Stimulated activated naive CD4-positive, alpha-beta T cell (primary cell): ENCODE measurements around the gene BPIFB6.

ENCODE experiments used
- DNase-seq, 6 experiments: peaks; one replicate each; lab custom pipeline; 2025; lab: John Stamatoyannopoulos, UW

The BPIFB6 gene

GRCh38 chr20:33086052-33086722 is 54.7 kb downstream of the BPIFB6 start:
- DNase-seq, result no peak

DNA sequence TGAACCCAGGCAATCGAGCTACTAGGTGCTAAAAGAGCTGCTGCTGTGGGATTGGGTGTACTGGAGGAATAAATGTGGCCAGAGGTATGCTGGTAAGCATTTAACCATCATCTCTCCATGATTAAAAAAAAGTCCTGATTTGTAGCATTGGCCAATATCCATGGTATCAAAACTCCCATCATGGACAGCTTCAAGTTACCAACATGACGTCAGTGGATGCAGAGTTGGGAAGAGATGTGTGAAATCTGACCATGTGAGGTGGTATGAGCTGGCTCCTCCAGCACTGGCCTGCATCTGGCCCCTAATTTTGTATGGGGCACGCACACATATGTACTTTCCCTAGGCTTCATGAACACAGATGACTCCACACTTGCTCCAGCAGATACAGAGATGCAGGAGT is 59.7 kb downstream of the BPIFB6 start:
- DNase-seq, result no peak

- DNase-seq, result no peak
Observed at GRCh38 chr20:33091693-33092092, 60.2 kb downstream of the BPIFB6 start.

GRCh38 chr20:33092361-33092760 is 60.9 kb downstream of the BPIFB6 start:
- no peak for DNase-seq

DNA sequence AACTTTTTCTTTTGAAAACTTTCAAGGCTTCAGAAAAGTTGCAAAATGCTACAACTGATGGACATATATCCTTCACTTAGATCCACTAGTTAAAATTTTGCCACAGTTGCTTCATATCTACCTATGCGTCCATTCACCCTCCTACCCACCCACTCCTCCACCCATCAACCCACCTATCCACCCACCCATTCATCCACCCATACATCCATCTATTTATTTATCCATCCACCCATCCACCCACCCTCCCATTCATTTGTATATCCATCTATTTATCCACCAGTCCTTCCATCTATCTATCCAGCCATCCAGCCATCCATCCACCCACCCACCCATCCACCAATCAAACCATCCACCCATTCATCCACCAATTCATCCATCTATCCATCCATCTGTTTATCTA is 61.6 kb downstream of the BPIFB6 start:
- no peak for DNase-seq

DNA sequence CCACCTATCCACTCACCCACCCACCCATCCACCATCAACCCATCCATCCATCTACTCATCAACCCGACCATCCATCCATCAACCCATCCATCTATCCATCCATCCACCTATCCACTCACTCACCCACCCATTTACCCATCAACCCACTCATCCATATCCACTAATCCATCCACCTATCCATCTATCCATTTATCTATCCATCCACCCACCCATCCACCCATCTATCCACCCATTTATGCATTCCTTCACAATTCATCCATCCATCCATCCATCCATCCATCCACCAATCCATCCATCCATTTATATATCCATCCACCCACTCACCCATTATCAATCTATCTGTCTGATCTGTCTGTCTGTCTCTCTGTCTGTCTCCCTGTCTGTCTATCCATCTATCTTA is 62.1 kb downstream of the BPIFB6 start:
- no peak for DNase-seq
